Upper lobe of left lung (tissue), 4 donors: ENCODE results near the gene ELK3.

ENCODE experiments used
- CTCF ChIP-seq, 6 experiments: fragments of 450-650 bp in 4 of 6; fragments of 200-600 bp in 2 of 6; sonication (generic) in 2 of 6; IDR thresholded peaks; one replicate each; pipeline ENCODE4 v1.5.1; 2016 to 2019; ENCODE audit warnings: antibody characterized with exemption in 6 of 6
- EP300 ChIP-seq, 4 donors: sonication (generic); formaldehyde crosslinking; IDR thresholded peaks; one replicate each; pipeline ENCODE4 v1.5.1; 2017; ENCODE audit warnings: antibody characterized with exemption in 4 of 4, control low read depth in 2 of 4
- POLR2A ChIP-seq, 4 donors: fragments of 450-650 bp; IDR thresholded peaks; one replicate each; pipeline ENCODE4 v1.5.1; 2016 to 2017; ENCODE audit warnings: antibody characterized with exemption in 4 of 4, mild to moderate bottlenecking in 2 of 4

- no peak for TF ChIP-seq CTCF (IDR thresholded peaks at IDR 0.05)
- no peak for TF ChIP-seq EP300 (IDR thresholded peaks at IDR 0.05)
- no peak for TF ChIP-seq POLR2A (IDR thresholded peaks at IDR 0.05)
Observed at GRCh38 chr12:96300064-96300463, 105.9 kb downstream of the ELK3 start.
